Left lung (tissue), 10 donors: ENCODE data around the gene CLIP1. TPM values are rescaled to one million over a fixed set of nuclear protein-coding genes. Genes with fewer than 3 reads are reported as not detected.
"Not testable (repeated sequence)": the region's sequence is repeated elsewhere in the genome, so short reads cannot be mapped to it uniquely, and the experiment has no call there.

Experiments used
- ATAC-seq: fragments of 200-7000 bp; cut with Tn5 transposase; one replicate; pipeline ENCODE4 v1.9.1; 2020; ENCODE audit warnings: moderate library complexity
- DNase-seq, 4 donors: peaks; one replicate each; pipeline ENCODE4 v3.0.0-alpha.2; 2013 to 2020
- H3K27ac ChIP-seq, 2 donors: fragments of 200-600 bp; sonication (generic) in 1 of 2; one replicate each; pipeline versions ENCODE4 v1.5.0 to v1.8.0; 2020 to 2021
- H3K27me3 ChIP-seq, 2 donors: fragments of 200-600 bp; sonication (generic) in 1 of 2; one replicate each; pipeline versions ENCODE4 v1.5.0 to v1.8.0; 2020 to 2021
- H3K36me3 ChIP-seq, 2 donors: fragments of 200-600 bp; sonication (generic) in 1 of 2; one replicate each; pipeline versions ENCODE4 v1.5.0 to v1.8.0; 2020 to 2021
- H3K4me1 ChIP-seq, 2 donors: fragments of 200-600 bp; one replicate each; pipeline ENCODE4 v1.8.0; 2021
- H3K4me3 ChIP-seq, 2 donors: fragments of 200-600 bp; sonication (generic) in 1 of 2; one replicate each; pipeline versions ENCODE4 v1.5.0 to v1.8.0; 2020 to 2021; ENCODE audit warnings: mild to moderate bottlenecking in 1 of 2
- H3K9me3 ChIP-seq, 2 donors: fragments of 200-600 bp; sonication (generic) in 1 of 2; one replicate each; pipeline versions ENCODE4 v1.5.0 to v1.8.0; 2020 to 2021
- intact Hi-C, 2 donors: fragments of 100-400 bp; cut with DNase I; formaldehyde crosslinking; loops; one replicate each; pipeline versions ENCODE4 v1.11.2 to v1.14.2; 2022
- polyA plus RNA-seq, 6 donors: library from polyadenylated mRNA; unstranded; fragments of 120-200 nt; gene quantifications; one replicate each; pipeline ENCODE4 v1.2.1, GENCODE V29; 2013; ENCODE audit not compliant: insufficient read length in 6 of 6
- total RNA-seq, 2 donors: library from RNA; stranded (reverse); fragmentation: NEBNext Ultra II Directional; extraction: Animal tissue kit (Norgen Biotek cat#: 25700); gene quantifications; one replicate each; pipeline ENCODE4 v1.2.1, GENCODE V29; 2021
- TF ChIP-seq, protein P1 (sequence below), 2 donors: fragments of 200-600 bp; sonication (generic) in 1 of 2; IDR thresholded peaks; one replicate each; pipeline versions ENCODE4 v1.5.0 to v1.8.0; 2021; ENCODE audit warnings: antibody characterized with exemption in 2 of 2
- donor health status: DM: no; HTN: yes; CAD: no.
- donor health status: DM: no; HTN: no; CAD: no.

CLIP1 gene
- total and polyA plus RNA-seq, 8 donors, result 31.2 to 104 (median 33.4) TPM

DNA sequence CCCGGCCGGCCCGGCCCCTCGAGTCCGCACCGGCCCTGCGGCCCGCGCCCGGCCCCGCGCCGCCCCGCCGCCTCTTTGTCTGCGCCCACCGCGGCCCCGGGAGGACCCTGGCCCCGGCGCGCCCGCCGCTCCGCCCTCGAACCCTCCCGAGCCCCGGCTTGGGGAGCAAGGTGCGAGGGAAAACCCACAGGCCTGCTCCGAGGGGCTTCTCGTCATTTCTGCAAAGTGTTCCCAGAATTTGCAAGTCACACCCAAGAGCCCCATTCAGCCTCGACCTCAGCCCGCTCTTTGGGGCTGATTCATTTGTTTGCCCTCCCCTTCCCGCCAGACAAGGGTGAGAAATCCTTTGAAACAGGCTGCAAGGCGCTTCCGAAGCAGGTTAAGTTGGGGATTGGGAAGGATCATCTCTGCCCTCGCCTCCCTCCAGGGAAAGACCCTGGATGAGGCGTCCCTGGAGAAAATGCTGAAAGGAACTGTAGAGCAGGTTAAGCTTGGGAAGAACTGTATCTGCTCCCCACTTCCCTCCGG, 325 bp upstream of the CLIP1 start:
- no peaks in the 10 kb centered on the region for H3K36me3 ChIP-seq
- peak overlapping the region; percentile 75 to 85 for H3K27ac ChIP-seq
- H3K9me3 ChIP-seq, result no peaks in the 10 kb centered on the region
- H3K4me3 ChIP-seq, result peak overlapping the region; percentile 33 to 90
- TF ChIP-seq, protein P1, sequence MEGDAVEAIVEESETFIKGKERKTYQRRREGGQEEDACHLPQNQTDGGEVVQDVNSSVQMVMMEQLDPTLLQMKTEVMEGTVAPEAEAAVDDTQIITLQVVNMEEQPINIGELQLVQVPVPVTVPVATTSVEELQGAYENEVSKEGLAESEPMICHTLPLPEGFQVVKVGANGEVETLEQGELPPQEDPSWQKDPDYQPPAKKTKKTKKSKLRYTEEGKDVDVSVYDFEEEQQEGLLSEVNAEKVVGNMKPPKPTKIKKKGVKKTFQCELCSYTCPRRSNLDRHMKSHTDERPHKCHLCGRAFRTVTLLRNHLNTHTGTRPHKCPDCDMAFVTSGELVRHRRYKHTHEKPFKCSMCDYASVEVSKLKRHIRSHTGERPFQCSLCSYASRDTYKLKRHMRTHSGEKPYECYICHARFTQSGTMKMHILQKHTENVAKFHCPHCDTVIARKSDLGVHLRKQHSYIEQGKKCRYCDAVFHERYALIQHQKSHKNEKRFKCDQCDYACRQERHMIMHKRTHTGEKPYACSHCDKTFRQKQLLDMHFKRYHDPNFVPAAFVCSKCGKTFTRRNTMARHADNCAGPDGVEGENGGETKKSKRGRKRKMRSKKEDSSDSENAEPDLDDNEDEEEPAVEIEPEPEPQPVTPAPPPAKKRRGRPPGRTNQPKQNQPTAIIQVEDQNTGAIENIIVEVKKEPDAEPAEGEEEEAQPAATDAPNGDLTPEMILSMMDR (IDR thresholded peaks at IDR 0.05), result no peak
- peak; percentile 12 for ATAC-seq
- H3K27me3 ChIP-seq, result no peaks in the 10 kb centered on the region
- H3K4me1 ChIP-seq, result peaks cover 17 to 48% of the 10 kb centered on the region in 2 donors
- DNase-seq, result peak in 2 of 4 donors; percentile 21 to 38
- intact Hi-C loops, result no loop called here

DNA sequence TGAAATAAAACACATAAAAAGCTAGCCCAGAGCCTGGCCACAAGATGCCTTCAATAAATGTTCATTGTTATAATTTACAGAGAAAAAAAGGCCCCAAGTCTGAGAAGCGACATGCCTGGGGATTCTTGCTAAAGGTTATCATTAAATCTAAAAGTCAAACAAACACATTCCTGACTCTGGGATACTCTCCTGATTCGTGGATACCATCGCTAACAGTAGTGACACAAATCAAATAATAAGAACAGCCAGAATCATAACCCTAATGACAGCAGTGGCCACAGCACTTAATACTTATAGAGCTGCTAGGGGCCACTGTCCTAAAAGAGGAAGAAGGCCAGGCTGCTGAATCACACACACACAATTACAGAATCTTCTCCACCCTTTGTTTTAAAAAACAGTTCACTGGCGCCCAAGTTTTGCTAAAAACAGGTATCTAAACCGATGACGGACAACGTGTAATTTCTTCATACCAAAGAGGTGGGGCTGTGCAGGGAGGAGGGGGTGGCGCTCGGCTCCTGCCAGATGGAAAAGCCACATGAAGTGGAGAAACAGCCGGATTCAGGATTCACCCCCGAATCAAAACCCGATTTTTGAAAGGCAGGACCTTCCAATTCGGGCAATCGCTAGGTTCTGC, 1.2 kb downstream of the CLIP1 start:
- H3K36me3 ChIP-seq, result peaks cover 0 to 6% of the 10 kb centered on the region in 2 donors
- H3K4me1 ChIP-seq, result peaks cover 17 to 54% of the 10 kb centered on the region in 2 donors
- H3K27me3 ChIP-seq, result no peaks in the 10 kb centered on the region
- H3K4me3 ChIP-seq, result peak overlapping the region; percentile 74 to 90
- peak; percentile 68 for ATAC-seq
- peak in 3 of 4 donors; percentile 39 to 57 (median 49) for DNase-seq
- intact Hi-C loops, result no loop called here
- TF ChIP-seq, protein P1 (IDR thresholded peaks at IDR 0.05), result no peak
- H3K9me3 ChIP-seq, result no peaks in the 10 kb centered on the region
- H3K27ac ChIP-seq, result peak overlapping the region; percentile 98 to 99

DNA sequence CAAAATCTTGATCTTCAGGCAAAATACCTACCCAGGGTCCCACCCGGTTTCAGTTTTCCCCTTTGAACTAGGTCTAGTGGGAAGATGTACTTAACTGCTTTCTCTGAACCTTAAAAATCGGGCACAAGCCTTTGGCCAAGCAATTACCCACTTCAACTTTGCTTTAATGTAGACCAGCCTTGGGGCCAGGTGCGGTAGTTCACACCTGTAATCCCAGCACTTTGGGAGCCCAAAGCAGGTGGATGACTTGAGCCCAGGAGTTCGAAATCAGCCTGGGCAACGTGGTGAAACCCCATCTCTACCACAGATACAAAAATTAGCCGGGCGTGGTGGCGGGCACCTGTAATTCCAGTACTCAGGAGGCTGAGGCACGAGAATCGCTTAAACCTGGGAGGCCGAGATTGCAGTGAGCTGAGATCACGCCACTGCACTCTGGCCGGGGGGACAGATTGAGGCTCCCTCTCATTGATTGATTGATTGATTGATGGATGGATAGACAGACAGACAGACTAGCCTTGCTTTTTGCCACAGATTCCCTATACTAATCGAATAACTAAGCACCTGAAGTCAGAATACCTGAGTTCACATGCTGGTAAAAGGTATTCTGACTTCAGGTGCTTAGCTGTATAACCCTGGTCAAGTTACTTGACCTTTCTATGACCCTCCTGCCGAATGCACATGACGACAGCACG, 1.9 kb downstream of the CLIP1 start:
- Histone ChIP-seq H3K36me3 (peaks cover 0 to 13% of the 10 kb centered on the region in 2 donors), H3K4me3 (peak overlapping the region; percentile 74 to 90), H3K27ac (peak overlapping the region; percentile 98 to 99), H3K27me3 (no peaks in the 10 kb centered on the region), H3K4me1 (peaks cover 17 to 54% of the 10 kb centered on the region in 2 donors), H3K9me3 (no peaks in the 10 kb centered on the region)
- intact Hi-C loops, result no loop called here
- ATAC-seq (peak; percentile 16), DNase-seq (no peak)
- TF ChIP-seq, protein P1 (IDR thresholded peaks at IDR 0.05), result no peak

DNA sequence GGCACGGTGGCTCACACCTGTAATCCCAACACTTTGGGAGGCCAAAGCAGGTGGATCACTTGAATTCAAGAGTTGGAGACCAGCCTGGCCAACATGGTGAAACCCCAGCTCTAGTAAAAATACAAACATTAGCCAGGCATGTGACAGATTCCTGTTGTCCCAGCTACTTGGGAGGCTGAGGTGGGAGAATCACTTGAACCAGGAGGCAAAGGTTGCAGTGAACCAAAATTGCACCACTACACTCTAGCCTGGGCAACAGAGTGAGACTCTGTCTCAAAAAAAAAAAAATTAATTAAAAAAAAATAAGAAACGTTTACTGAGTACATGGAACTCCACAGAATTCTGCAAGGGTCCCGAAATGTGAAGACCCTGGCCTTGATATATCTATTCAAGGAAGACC, 3.4 kb downstream of the CLIP1 start:
- DNase-seq, H3K27me3 ChIP-seq, ATAC-seq, H3K9me3 ChIP-seq, intact Hi-C loops, H3K4me3 ChIP-seq, H3K27ac ChIP-seq: not testable (repeated sequence)
- peaks cover 0 to 13% of the 10 kb centered on the region in 2 donors for H3K36me3 ChIP-seq
- H3K4me1 ChIP-seq, result peaks cover 17 to 59% of the 10 kb centered on the region in 2 donors

DNA sequence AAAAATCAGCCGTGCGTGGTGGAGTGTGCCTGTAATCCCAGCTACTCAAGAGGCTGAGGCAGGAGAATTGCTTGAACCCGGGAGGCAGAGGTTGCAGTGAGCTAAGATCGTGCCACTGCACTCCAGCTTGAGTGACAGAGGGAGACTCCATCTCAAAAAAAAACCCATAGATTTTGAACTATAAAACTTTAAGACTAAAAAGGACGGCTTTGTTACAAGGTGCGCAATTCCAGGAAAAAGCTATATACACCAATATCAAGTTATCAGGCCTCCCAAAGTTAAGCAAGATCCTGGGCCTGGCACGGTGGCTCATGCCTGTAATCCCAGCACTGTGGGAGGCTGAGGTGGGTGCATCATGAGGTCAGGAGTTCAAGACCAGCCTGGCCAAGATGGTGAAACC, 6.8 kb downstream of the CLIP1 start:
- H3K9me3 ChIP-seq, H3K27me3 ChIP-seq, DNase-seq, ATAC-seq, H3K27ac ChIP-seq, H3K4me3 ChIP-seq, intact Hi-C loops: not testable (repeated sequence)
- H3K36me3 ChIP-seq, result peaks cover 0 to 13% of the 10 kb centered on the region in 2 donors
- peaks cover 19 to 60% of the 10 kb centered on the region in 2 donors for H3K4me1 ChIP-seq
